ENCODE measurements around the gene VWA3A.

Gene VWA3A

GRCh38 chr16:22088642-22089041, 3.7 kb upstream of the VWA3A start:
- Histone ChIP-seq H3K9ac (ENCODE audit: low read length) (no peak overlapping the region), H3K27ac (ENCODE audit: low read length) (no peak overlapping the region), H2AFZ (ENCODE audit: low read length) (no peak overlapping the region), H3F3A (ENCODE audit: insufficient read depth, low read length) (no peaks in the 10 kb centered on the region), H3K4me2 (ENCODE audit: low read depth, low read length) (no peak overlapping the region), H3K4me3 (ENCODE audit: low read length) (no peak overlapping the region), H3K79me2 (ENCODE audit: low read length) (no peaks in the 10 kb centered on the region), H3K9me3 (replicated peaks; ENCODE audit: insufficient read depth, low read length) (no peaks in the 10 kb centered on the region), H3K4me1 (ENCODE audit: low read length) (no peaks in the 10 kb centered on the region), H3K27me3 (replicated peaks; ENCODE audit: insufficient read depth, low read length) (no peaks in the 10 kb centered on the region), H3K36me3 (replicated peaks; ENCODE audit: insufficient read depth, low read length) (no peaks in the 10 kb centered on the region), H3K9me2 (replicated peaks; ENCODE audit: insufficient read depth, low read length) (no peaks in the 10 kb centered on the region), H4K20me1 (ENCODE audit: insufficient read depth, low read length) (no peaks in the 10 kb centered on the region)
- no peak for DNase-seq
- TF ChIP-seq, protein P1, sequence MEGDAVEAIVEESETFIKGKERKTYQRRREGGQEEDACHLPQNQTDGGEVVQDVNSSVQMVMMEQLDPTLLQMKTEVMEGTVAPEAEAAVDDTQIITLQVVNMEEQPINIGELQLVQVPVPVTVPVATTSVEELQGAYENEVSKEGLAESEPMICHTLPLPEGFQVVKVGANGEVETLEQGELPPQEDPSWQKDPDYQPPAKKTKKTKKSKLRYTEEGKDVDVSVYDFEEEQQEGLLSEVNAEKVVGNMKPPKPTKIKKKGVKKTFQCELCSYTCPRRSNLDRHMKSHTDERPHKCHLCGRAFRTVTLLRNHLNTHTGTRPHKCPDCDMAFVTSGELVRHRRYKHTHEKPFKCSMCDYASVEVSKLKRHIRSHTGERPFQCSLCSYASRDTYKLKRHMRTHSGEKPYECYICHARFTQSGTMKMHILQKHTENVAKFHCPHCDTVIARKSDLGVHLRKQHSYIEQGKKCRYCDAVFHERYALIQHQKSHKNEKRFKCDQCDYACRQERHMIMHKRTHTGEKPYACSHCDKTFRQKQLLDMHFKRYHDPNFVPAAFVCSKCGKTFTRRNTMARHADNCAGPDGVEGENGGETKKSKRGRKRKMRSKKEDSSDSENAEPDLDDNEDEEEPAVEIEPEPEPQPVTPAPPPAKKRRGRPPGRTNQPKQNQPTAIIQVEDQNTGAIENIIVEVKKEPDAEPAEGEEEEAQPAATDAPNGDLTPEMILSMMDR (IDR thresholded peaks at IDR 0.05; ENCODE audit: low read length) = no peak
- TF ChIP-seq EZH2phosphoT487 (IDR thresholded peaks at IDR 0.05; ENCODE audit: low read length) = no peak
- TF ChIP-seq EZH2 (optimal IDR thresholded peaks at IDR 0.05; ENCODE audit: low read depth, low read length) = no peak

- H2AFZ ChIP-seq (ENCODE audit: low read length) = no peak overlapping the region
- no peaks in the 10 kb centered on the region for H3K79me2 ChIP-seq (ENCODE audit: low read length)
- no peak for TF ChIP-seq EZH2phosphoT487 (IDR thresholded peaks at IDR 0.05; ENCODE audit: low read length)
- TF ChIP-seq EZH2 (optimal IDR thresholded peaks at IDR 0.05; ENCODE audit: low read depth, low read length) = no peak
- TF ChIP-seq, protein P1 (IDR thresholded peaks at IDR 0.05; ENCODE audit: low read length) = no peak
- H3K27ac ChIP-seq (ENCODE audit: low read length) = no peak overlapping the region
- no peaks in the 10 kb centered on the region for H3K36me3 ChIP-seq (replicated peaks; ENCODE audit: insufficient read depth, low read length)
- H3K9me3 ChIP-seq (replicated peaks; ENCODE audit: insufficient read depth, low read length) = no peaks in the 10 kb centered on the region
- H3K27me3 ChIP-seq (replicated peaks; ENCODE audit: insufficient read depth, low read length) = no peaks in the 10 kb centered on the region
- H3K4me3 ChIP-seq (ENCODE audit: low read length) = no peak overlapping the region
- no peaks in the 10 kb centered on the region for H4K20me1 ChIP-seq (ENCODE audit: insufficient read depth, low read length)
- no peaks in the 10 kb centered on the region for H3F3A ChIP-seq (ENCODE audit: insufficient read depth, low read length)
- H3K4me1 ChIP-seq (ENCODE audit: low read length) = no peaks in the 10 kb centered on the region
- DNase-seq = no peak
- H3K4me2 ChIP-seq (ENCODE audit: low read depth, low read length) = no peak overlapping the region
- H3K9ac ChIP-seq (ENCODE audit: low read length) = no peak overlapping the region
- no peaks in the 10 kb centered on the region for H3K9me2 ChIP-seq (replicated peaks; ENCODE audit: insufficient read depth, low read length)
Observed at GRCh38 chr16:22089910-22090309, 2.4 kb upstream of the VWA3A start.

DNA sequence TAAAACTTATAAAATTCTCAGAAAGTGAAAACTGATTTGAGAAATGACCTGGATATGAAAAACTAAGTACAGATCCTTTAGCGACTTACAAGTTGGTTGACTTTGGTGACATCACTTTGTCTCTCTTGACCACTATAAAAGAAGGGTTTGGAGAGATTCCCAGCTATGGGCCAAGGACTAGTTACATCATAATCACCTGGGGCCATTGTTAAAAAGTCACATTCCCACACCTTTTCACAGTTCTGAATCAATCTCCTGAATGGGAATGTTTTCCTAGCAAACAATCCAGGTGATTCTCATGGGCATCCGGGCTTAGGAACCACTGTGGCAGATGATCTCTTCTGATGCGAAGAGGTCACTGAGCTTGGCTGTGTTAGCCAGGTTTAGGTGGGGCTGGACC, 620 bp upstream of the VWA3A start:
- H3K27me3 ChIP-seq (replicated peaks; ENCODE audit: insufficient read depth, low read length) = no peaks in the 10 kb centered on the region
- no peak overlapping the region for H3K9ac ChIP-seq (ENCODE audit: low read length)
- no peak overlapping the region for H3K27ac ChIP-seq (ENCODE audit: low read length)
- no peaks in the 10 kb centered on the region for H3K79me2 ChIP-seq (ENCODE audit: low read length)
- TF ChIP-seq EZH2 (optimal IDR thresholded peaks at IDR 0.05; ENCODE audit: low read depth, low read length) (no peak), EZH2phosphoT487 (IDR thresholded peaks at IDR 0.05; ENCODE audit: low read length) (no peak)
- TF ChIP-seq, protein P1 (IDR thresholded peaks at IDR 0.05; ENCODE audit: low read length) = no peak
- no peak for DNase-seq
- H3K9me2 ChIP-seq (replicated peaks; ENCODE audit: insufficient read depth, low read length) = no peaks in the 10 kb centered on the region
- no peak overlapping the region for H2AFZ ChIP-seq (ENCODE audit: low read length)
- H3K4me3 ChIP-seq (ENCODE audit: low read length) = no peak overlapping the region
- H3K4me1 ChIP-seq (ENCODE audit: low read length) = no peaks in the 10 kb centered on the region
- no peaks in the 10 kb centered on the region for H3F3A ChIP-seq (ENCODE audit: insufficient read depth, low read length)
- H3K4me2 ChIP-seq (ENCODE audit: low read depth, low read length) = no peak overlapping the region
- H3K9me3 ChIP-seq (replicated peaks; ENCODE audit: insufficient read depth, low read length) = no peaks in the 10 kb centered on the region
- H4K20me1 ChIP-seq (ENCODE audit: insufficient read depth, low read length) = no peaks in the 10 kb centered on the region
- no peaks in the 10 kb centered on the region for H3K36me3 ChIP-seq (replicated peaks; ENCODE audit: insufficient read depth, low read length)

Measured in MM.1S (cell line).